Skeletal muscle satellite cell (primary cell): ENCODE data around the gene NEMP2. TPM values are rescaled to one million over a fixed set of nuclear protein-coding genes. Genes with fewer than 3 reads are reported as not detected.

Experiments used
- H3K27me3 ChIP-seq: 2 replicates; pipeline ENCODE4 v1.7.0; 2013; ENCODE audit warnings: low read length; ENCODE audit not compliant: control insufficient read depth, insufficient read depth
- H3K36me3 ChIP-seq: 2 replicates; pipeline ENCODE4 v1.7.0; 2013; ENCODE audit warnings: mild to moderate bottlenecking, control low read depth, low read length; ENCODE audit not compliant: insufficient read depth
- H3K4me1 ChIP-seq: 2 replicates; pipeline ENCODE4 v1.7.0; 2013; ENCODE audit warnings: low read length; ENCODE audit not compliant: control insufficient read depth, insufficient read depth
- H3K4me2 ChIP-seq: 2 replicates; pipeline ENCODE4 v1.7.0; 2013; ENCODE audit warnings: mild to moderate bottlenecking, low read length
- H3K4me3 ChIP-seq: 2 replicates; pipeline ENCODE4 v1.7.0; 2013; ENCODE audit warnings: low read length
- H3K9ac ChIP-seq: 2 replicates; pipeline ENCODE4 v1.7.0; 2013; ENCODE audit warnings: mild to moderate bottlenecking, low read depth, low read length, moderate library complexity
- H3K9me3 ChIP-seq: replicated peaks from 2 replicates; pipeline ENCODE4 v1.7.0; 2013; ENCODE audit warnings: mild to moderate bottlenecking, control low read depth, low read length
- small RNA-seq: library from RNA; depleted of rRNA; stranded (forward); fragments of <200 nt; gene quantifications from one replicate; pipeline ENCODE3, GENCODE V24; 2012

Gene NEMP2

GRCh38 chr2:190462611-190463010, 71.9 kb downstream of the NEMP2 start:
- Histone ChIP-seq H3K4me1 (peaks cover 11% of the 10 kb centered on the region), H3K27me3 (no peaks in the 10 kb centered on the region), H3K4me3 (no peak overlapping the region), H3K36me3 (no peaks in the 10 kb centered on the region), H3K9ac (no peak overlapping the region), H3K4me2 (no peak overlapping the region), H3K9me3 (no peaks in the 10 kb centered on the region)

- Histone ChIP-seq H3K36me3 (no peaks in the 10 kb centered on the region), H3K4me2 (no peak overlapping the region), H3K9me3 (no peaks in the 10 kb centered on the region), H3K27me3 (no peaks in the 10 kb centered on the region), H3K4me3 (no peak overlapping the region), H3K9ac (no peak overlapping the region), H3K4me1 (peaks cover 6% of the 10 kb centered on the region)
Measured at GRCh38 chr2:190462181-190462580, 72.3 kb downstream of the NEMP2 start.

- Histone ChIP-seq H3K4me2 (no peak overlapping the region), H3K4me3 (no peak overlapping the region), H3K36me3 (no peaks in the 10 kb centered on the region), H3K4me1 (peaks cover 3% of the 10 kb centered on the region), H3K9me3 (no peaks in the 10 kb centered on the region), H3K27me3 (no peaks in the 10 kb centered on the region), H3K9ac (no peak overlapping the region)
Measured at GRCh38 chr2:190460487-190460886, 74.0 kb downstream of the NEMP2 start.

- H3K9ac ChIP-seq, result no peak overlapping the region
- no peak overlapping the region for H3K4me2 ChIP-seq
- no peaks in the 10 kb centered on the region for H3K9me3 ChIP-seq
- no peak overlapping the region for H3K4me3 ChIP-seq
- H3K36me3 ChIP-seq, result no peaks in the 10 kb centered on the region
- peaks cover 3% of the 10 kb centered on the region for H3K4me1 ChIP-seq
- no peaks in the 10 kb centered on the region for H3K27me3 ChIP-seq
Measured at GRCh38 chr2:190459881-190460280, 74.6 kb downstream of the NEMP2 start.

GRCh38 chr2:190458352-190459107, 76.0 kb downstream of the NEMP2 start:
- Histone ChIP-seq H3K9me3 (no peaks in the 10 kb centered on the region), H3K36me3 (no peaks in the 10 kb centered on the region), H3K27me3 (no peaks in the 10 kb centered on the region), H3K4me3 (no peak overlapping the region), H3K4me2 (no peak overlapping the region), H3K9ac (no peak overlapping the region), H3K4me1 (peaks cover 3% of the 10 kb centered on the region)

- Histone ChIP-seq H3K4me3 (no peak overlapping the region), H3K9ac (no peak overlapping the region), H3K9me3 (no peaks in the 10 kb centered on the region), H3K36me3 (no peaks in the 10 kb centered on the region), H3K4me2 (no peak overlapping the region), H3K4me1 (peaks cover 5% of the 10 kb centered on the region), H3K27me3 (no peaks in the 10 kb centered on the region)
Measured at GRCh38 chr2:190457256-190457655, 77.3 kb downstream of the NEMP2 start.

- Histone ChIP-seq H3K4me3 (no peak overlapping the region), H3K36me3 (no peaks in the 10 kb centered on the region), H3K27me3 (no peaks in the 10 kb centered on the region), H3K9me3 (no peaks in the 10 kb centered on the region), H3K4me2 (no peak overlapping the region), H3K9ac (no peak overlapping the region), H3K4me1 (peaks cover 8% of the 10 kb centered on the region)
Measured at GRCh38 chr2:190456833-190457232, 77.7 kb downstream of the NEMP2 start.

GRCh38 chr2:190455358-190456095, 79.0 kb downstream of the NEMP2 start:
- H3K4me2 ChIP-seq, result no peak overlapping the region
- H3K4me1 ChIP-seq, result peaks cover 13% of the 10 kb centered on the region
- no peak overlapping the region for H3K4me3 ChIP-seq
- no peak overlapping the region for H3K9ac ChIP-seq
- no peaks in the 10 kb centered on the region for H3K36me3 ChIP-seq
- no peaks in the 10 kb centered on the region for H3K27me3 ChIP-seq
- H3K9me3 ChIP-seq, result no peaks in the 10 kb centered on the region

- Histone ChIP-seq H3K4me3 (no peak overlapping the region), H3K4me2 (no peak overlapping the region), H3K36me3 (no peaks in the 10 kb centered on the region), H3K9me3 (no peaks in the 10 kb centered on the region), H3K27me3 (no peaks in the 10 kb centered on the region), H3K9ac (no peak overlapping the region), H3K4me1 (peaks cover 13% of the 10 kb centered on the region)
Measured at GRCh38 chr2:190454795-190455194, 79.7 kb downstream of the NEMP2 start.

Small RNA genes lying within 50 kb of the gene (small RNA-seq; reads per million reads assigned to genes)
- not detected for gene RN7SKP179
